Adrenal gland (tissue), 12 donors: Measurements from ENCODE around the gene NIPSNAP2. TPM values are rescaled to one million over a fixed set of nuclear protein-coding genes. Genes with fewer than 3 reads are reported as not detected.
A peak's percentile ranks its signal among the peaks of the same experiment; 100 is the strongest.
"Not testable (repeated sequence)": the region's sequence is repeated elsewhere in the genome, so short reads cannot be mapped to it uniquely, and the experiment has no call there.

Experiments
- DNase-seq, 7 donors: peaks; one replicate each; pipeline ENCODE4 v3.0.0-alpha.2; 2019 to 2020
- H3K27ac ChIP-seq, 5 donors: fragments of 200-600 bp; sonication (generic) in 4 of 5; 1 replicate in 3 of 5; 2 replicates in 2 of 5; pipeline versions ENCODE4 v1.5.1 to v1.8.0; 2016 to 2020; ENCODE audit warnings: mild to moderate bottlenecking in 1 of 5
- H3K27me3 ChIP-seq: fragments of 200-600 bp; 2 replicates; pipeline ENCODE4 v1.8.0; 2021
- H3K36me3 ChIP-seq, 2 donors: fragments of 200-600 bp; replicated peaks in 1 of 2; 1 replicate in 1 of 2; 2 replicates in 1 of 2; pipeline versions ENCODE4 v1.5.1 to v1.8.0; 2018 to 2022
- H3K4me1 ChIP-seq, 2 donors: fragments of 200-600 bp; replicated peaks in 1 of 2; 1 replicate in 1 of 2; 2 replicates in 1 of 2; pipeline versions ENCODE4 v1.5.1 to v1.8.0; 2018 to 2021
- H3K4me3 ChIP-seq, 4 donors: fragments of 200-600 bp; sonication (generic) in 3 of 4; one replicate each; pipeline ENCODE4 v1.5.1; 2016 to 2018
- H3K9me3 ChIP-seq, 3 donors: fragments of 200-600 bp; sonication (generic) in 1 of 3; replicated peaks in 1 of 3; 1 replicate in 2 of 3; 2 replicates in 1 of 3; pipeline versions ENCODE4 v1.5.1 to v1.8.0; 2016 to 2021
- POLR2A ChIP-seq, 2 donors: fragments of 450-650 bp; IDR thresholded peaks; one replicate each; pipeline ENCODE4 v1.6.1; 2017; ENCODE audit warnings: antibody characterized with exemption in 2 of 2, mild to moderate bottlenecking in 2 of 2, moderate library complexity in 1 of 2
- WGBS, 4 donors: extraction: QIAGEN DNeasy Blood & Tissue Kit in 2 of 4; methylation state at CpG; one replicate each; pipeline versions ENCODE4 v1.1.5 to v1.1.7; 2013 to 2017; 5-methylcytosine and 5-hydroxymethylcytosine counted together
- intact Hi-C, 2 donors: fragments of 100-400 bp; cut with DNase I; formaldehyde crosslinking; loops; one replicate each; pipeline versions ENCODE4 v1.14.1 to v1.15.0; 2022 to 2023
- polyA plus RNA-seq, 3 donors: library from polyadenylated mRNA; stranded (reverse); fragments of 200-250 nt in 2 of 3; fragments of 350-450 nt in 1 of 3; fragmentation: Illumina TruSeq in 1 of 3; extraction: RNeasy Lipid Tissue Mini Kit (QIAGEN cat#74804) in 1 of 3; gene quantifications; one replicate each; pipeline ENCODE4 v1.2.3, GENCODE V29; 2013 to 2014
- total RNA-seq, 9 donors: library from RNA; depleted of rRNA in 4 of 9; stranded (reverse); fragments of >200 nt in 4 of 9; fragments of 120-200 nt in 1 of 9; fragmentation: NEBNext Ultra II Directional in 1 of 9; extraction: Animal tissue kit (Norgen Biotek cat#: 25700) in 1 of 9; gene quantifications; one replicate each; pipeline versions ENCODE4 v1.1.0 to v1.2.4, GENCODE V29; 2013 to 2023
- TF ChIP-seq, protein P1 (sequence below), 6 experiments: fragments of 450-650 bp in 4 of 6; fragments of 200-600 bp in 2 of 6; sonication (generic) in 1 of 6; IDR thresholded peaks; 1 replicate in 5 of 6; 2 replicates in 1 of 6; pipeline versions ENCODE4 v1.5.1 to v1.8.0; 2016 to 2021; ENCODE audit warnings: antibody characterized with exemption in 6 of 6, mild to moderate bottlenecking in 2 of 6, moderate library complexity in 1 of 6
- donor health status: healthy with polysubstance abuse.
- donor health status: Bipolar disorder and iron deficiency.
- donor health status: DM: yes; HTN: yes; CAD: no.
- donor health status: DM: no; HTN: no; CAD: no.
- donor health status: DM: no; HTN: no; CAD: no.
- donor health status: DM: yes; HTN: yes; CAD: no.

NIPSNAP2 gene
- total and polyA plus RNA-seq, 12 donors = 37.1 to 171 (median 102) TPM

DNA sequence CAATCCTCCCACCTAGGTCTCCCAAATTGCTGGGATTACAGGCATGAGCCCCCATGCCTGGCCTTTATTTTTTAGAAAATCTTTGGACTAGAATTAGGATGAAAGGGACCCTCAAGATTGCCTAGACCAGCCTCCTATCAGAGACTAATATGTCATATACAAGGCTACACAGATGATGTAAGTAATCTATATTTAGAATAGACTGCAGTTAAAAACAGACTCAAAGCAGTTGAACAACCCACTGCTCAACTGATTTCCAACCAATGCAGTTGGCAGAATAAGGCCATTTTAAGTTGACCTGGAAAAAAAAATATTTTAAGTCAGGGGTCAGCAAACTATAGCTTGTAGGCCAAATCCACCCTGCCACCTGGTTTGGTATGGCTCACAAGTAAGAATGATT lies 59.1 kb downstream of the NIPSNAP2 start:
- H3K27me3 ChIP-seq = no peaks in the 10 kb centered on the region
- no peaks in the 10 kb centered on the region for H3K9me3 ChIP-seq
- H3K36me3 ChIP-seq = peaks cover 0 to 14% of the 10 kb centered on the region in 2 donors
- TF ChIP-seq POLR2A (IDR thresholded peaks at IDR 0.05) = no peak
- TF ChIP-seq, protein P1, sequence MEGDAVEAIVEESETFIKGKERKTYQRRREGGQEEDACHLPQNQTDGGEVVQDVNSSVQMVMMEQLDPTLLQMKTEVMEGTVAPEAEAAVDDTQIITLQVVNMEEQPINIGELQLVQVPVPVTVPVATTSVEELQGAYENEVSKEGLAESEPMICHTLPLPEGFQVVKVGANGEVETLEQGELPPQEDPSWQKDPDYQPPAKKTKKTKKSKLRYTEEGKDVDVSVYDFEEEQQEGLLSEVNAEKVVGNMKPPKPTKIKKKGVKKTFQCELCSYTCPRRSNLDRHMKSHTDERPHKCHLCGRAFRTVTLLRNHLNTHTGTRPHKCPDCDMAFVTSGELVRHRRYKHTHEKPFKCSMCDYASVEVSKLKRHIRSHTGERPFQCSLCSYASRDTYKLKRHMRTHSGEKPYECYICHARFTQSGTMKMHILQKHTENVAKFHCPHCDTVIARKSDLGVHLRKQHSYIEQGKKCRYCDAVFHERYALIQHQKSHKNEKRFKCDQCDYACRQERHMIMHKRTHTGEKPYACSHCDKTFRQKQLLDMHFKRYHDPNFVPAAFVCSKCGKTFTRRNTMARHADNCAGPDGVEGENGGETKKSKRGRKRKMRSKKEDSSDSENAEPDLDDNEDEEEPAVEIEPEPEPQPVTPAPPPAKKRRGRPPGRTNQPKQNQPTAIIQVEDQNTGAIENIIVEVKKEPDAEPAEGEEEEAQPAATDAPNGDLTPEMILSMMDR (IDR thresholded peaks at IDR 0.05) = no peak
- H3K4me1 ChIP-seq = no peaks in the 10 kb centered on the region
- H3K4me3 ChIP-seq = no peak overlapping the region
- H3K27ac ChIP-seq = no peak overlapping the region
- intact Hi-C loops = no loop called here
- no peak for DNase-seq

DNA sequence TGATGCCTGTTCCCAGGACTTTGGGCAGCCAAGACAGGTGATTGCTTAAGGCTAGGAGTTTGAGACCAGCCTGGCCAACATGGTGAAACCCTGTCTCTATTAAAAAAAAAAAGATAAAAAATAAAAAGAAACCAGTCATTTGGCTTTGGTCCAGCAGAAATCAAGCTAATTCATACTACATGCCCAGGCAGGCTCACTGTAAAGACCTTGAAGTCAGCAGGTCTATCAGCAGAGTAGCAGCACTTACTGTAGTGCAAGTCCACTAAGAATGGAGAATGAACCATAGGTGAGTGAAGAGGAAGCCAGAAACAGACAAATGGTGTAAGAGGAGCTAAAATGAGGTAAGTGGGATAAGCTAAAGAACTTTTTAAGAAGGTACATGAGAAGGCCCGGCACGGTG lies 62.2 kb downstream of the NIPSNAP2 start:
- WGBS, 4 donors = 21 to 98% (median 86%) methylated on average over 2 of the region's 2 CpGs
- peaks cover 0 to 6% of the 10 kb centered on the region in 2 donors for H3K36me3 ChIP-seq
- DNase-seq = peak in 4 of 7 donors; percentile 21 to 47 (median 27)
- no peak overlapping the region for H3K27ac ChIP-seq
- H3K27me3 ChIP-seq = no peaks in the 10 kb centered on the region
- intact Hi-C loops = no loop called here
- no peaks in the 10 kb centered on the region for H3K9me3 ChIP-seq
- no peak overlapping the region for H3K4me3 ChIP-seq
- no peak for TF ChIP-seq POLR2A (IDR thresholded peaks at IDR 0.05)
- TF ChIP-seq, protein P1 (IDR thresholded peaks at IDR 0.05) = no peak
- no peaks in the 10 kb centered on the region for H3K4me1 ChIP-seq

GRCh38 chr7:56028942-56029630 lies 64.7 kb downstream of the NIPSNAP2 start:
- H3K9me3 ChIP-seq = no peaks in the 10 kb centered on the region
- WGBS, 4 donors = 90 to 96% (median 92%) methylated on average over 9 of the region's 9 CpGs
- intact Hi-C loops = no loop called here
- no peak for DNase-seq
- no peaks in the 10 kb centered on the region for H3K27me3 ChIP-seq
- no peak overlapping the region for H3K4me3 ChIP-seq
- H3K4me1 ChIP-seq = peaks cover 0 to 4% of the 10 kb centered on the region in 2 donors
- TF ChIP-seq POLR2A (IDR thresholded peaks at IDR 0.05) = no peak
- TF ChIP-seq, protein P1 (IDR thresholded peaks at IDR 0.05) = no peak
- no peaks in the 10 kb centered on the region for H3K36me3 ChIP-seq
- no peak overlapping the region for H3K27ac ChIP-seq

GRCh38 chr7:56030340-56030739 lies 66.0 kb downstream of the NIPSNAP2 start:
- Histone ChIP-seq H3K4me3 (no peak overlapping the region), H3K27me3 (no peaks in the 10 kb centered on the region), H3K27ac (no peak overlapping the region), H3K9me3 (no peaks in the 10 kb centered on the region), H3K36me3 (no peaks in the 10 kb centered on the region), H3K4me1 (peaks cover 0 to 4% of the 10 kb centered on the region in 2 donors)
- DNase-seq = no peak
- no peak for TF ChIP-seq POLR2A (IDR thresholded peaks at IDR 0.05)
- TF ChIP-seq, protein P1 (IDR thresholded peaks at IDR 0.05) = no peak
- 91 to 99% (median 94%) methylated on average over 8 of the region's 8 CpGs for WGBS, 4 donors
- intact Hi-C loops = no loop called here

DNA sequence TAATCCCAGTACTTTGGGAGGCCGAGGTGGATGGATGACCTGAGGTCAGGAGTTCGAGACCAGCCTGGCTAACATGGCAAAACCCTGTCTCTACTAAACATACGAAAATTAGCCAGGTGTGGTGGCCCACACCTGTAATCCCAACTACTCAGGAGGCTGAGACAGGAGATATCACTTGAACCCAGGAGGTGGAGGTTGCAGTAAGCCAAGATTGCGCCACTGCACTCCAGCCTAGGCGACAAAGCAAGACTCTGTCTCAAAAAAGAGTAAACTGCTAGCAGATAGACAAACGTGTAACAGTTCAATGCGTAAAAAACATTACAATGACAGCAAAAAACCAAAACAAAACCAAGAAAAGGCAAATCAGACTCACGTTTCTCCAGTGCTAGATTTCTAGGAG lies 67.2 kb downstream of the NIPSNAP2 start:
- not testable (repeated sequence) for DNase-seq

GRCh38 chr7:56032578-56032977 lies 68.2 kb downstream of the NIPSNAP2 start:
- intact Hi-C loops = not testable (repeated sequence)
- WGBS, 4 donors = 91 to 98% (median 97%) methylated on average over 7 of the region's 7 CpGs

More for the DNA sequence above, 67.2 kb downstream of the NIPSNAP2 start:
- intact Hi-C loops, H3K4me3 ChIP-seq, H3K27me3 ChIP-seq, H3K4me1 ChIP-seq, H3K36me3 ChIP-seq, H3K27ac ChIP-seq, H3K9me3 ChIP-seq: not testable (repeated sequence)
- 80 to 92% (median 81%) methylated on average over 8 of the region's 8 CpGs for WGBS, 4 donors

More at GRCh38 chr7:56032578-56032977, 68.2 kb downstream of the NIPSNAP2 start:
- not testable (repeated sequence) for H3K4me1 ChIP-seq, H3K9me3 ChIP-seq, H3K27me3 ChIP-seq, DNase-seq, H3K4me3 ChIP-seq, H3K27ac ChIP-seq, H3K36me3 ChIP-seq
